ENCODE measurements around the gene WDR45B.

DNA sequence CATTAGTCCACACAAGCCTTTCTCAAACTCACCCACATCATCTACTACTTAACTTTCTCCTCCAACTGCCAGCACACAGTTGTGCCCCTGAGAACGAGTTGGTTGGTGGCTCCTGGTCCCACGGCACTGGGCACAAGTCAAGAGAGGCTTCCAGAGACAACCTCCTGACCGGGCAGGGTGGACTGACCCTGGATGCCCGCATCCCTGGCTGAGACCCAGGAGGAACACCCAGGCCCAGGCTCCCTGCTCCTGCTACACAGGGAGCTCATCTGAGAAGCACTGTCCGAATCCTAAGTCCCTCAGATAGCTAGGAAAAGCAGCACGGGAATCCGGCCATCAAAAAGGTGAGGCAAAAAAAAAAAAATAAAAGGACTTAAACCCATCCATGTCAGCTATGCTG, 29.0 kb downstream of the WDR45B start:
- TF ChIP-seq, protein P1, sequence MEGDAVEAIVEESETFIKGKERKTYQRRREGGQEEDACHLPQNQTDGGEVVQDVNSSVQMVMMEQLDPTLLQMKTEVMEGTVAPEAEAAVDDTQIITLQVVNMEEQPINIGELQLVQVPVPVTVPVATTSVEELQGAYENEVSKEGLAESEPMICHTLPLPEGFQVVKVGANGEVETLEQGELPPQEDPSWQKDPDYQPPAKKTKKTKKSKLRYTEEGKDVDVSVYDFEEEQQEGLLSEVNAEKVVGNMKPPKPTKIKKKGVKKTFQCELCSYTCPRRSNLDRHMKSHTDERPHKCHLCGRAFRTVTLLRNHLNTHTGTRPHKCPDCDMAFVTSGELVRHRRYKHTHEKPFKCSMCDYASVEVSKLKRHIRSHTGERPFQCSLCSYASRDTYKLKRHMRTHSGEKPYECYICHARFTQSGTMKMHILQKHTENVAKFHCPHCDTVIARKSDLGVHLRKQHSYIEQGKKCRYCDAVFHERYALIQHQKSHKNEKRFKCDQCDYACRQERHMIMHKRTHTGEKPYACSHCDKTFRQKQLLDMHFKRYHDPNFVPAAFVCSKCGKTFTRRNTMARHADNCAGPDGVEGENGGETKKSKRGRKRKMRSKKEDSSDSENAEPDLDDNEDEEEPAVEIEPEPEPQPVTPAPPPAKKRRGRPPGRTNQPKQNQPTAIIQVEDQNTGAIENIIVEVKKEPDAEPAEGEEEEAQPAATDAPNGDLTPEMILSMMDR (IDR thresholded peaks at IDR 0.05; ENCODE audit: poor library complexity): no peak
- TF ChIP-seq EZH2 (IDR thresholded peaks at IDR 0.05; ENCODE audit: borderline replicate concordance): no peak
- TF ChIP-seq EZH2phosphoT487 (IDR thresholded peaks at IDR 0.05; ENCODE audit: low read depth, severe bottlenecking, unreplicated experiment): no peak

Data from hepatocyte (in vitro differentiated cells).